Stimulated activated CD8-positive, alpha-beta memory T cell treated with anti-CD3 and anti-CD28 coated beads, Interleukin-15, amount 100 ng/mL, for 48 hours (primary cell): ENCODE measurements around the gene BHLHA9.

Experiments used
- DNase-seq, 2 donors: peaks; one replicate each; pipeline ENCODE4 v3.0.0-alpha.2; 2020; ENCODE audit warnings: low read depth in 2 of 2

The BHLHA9 gene

GRCh38 chr17:1255041-1255440, 15.2 kb upstream of the BHLHA9 start:
- DNase-seq = no peak

GRCh38 chr17:1256699-1257098, 13.5 kb upstream of the BHLHA9 start:
- no peak for DNase-seq

GRCh38 chr17:1260086-1260769, 10.0 kb upstream of the BHLHA9 start:
- DNase-seq = no peak

GRCh38 chr17:1260770-1261161, 9.5 kb upstream of the BHLHA9 start:
- DNase-seq = no peak

- DNase-seq = no peak
These were observed 6.0 kb upstream of the BHLHA9 start for GRCh38 chr17:1264196-1264595.

GRCh38 chr17:1267471-1267943, 2.7 kb upstream of the BHLHA9 start:
- DNase-seq = no peak

GRCh38 chr17:1271030-1271423, 783 bp downstream of the BHLHA9 start:
- no peak for DNase-seq

- DNase-seq = no peak
These were observed 1.2 kb downstream of the BHLHA9 start for GRCh38 chr17:1271441-1271840.

GRCh38 chr17:1272701-1273100, 2.5 kb downstream of the BHLHA9 start:
- DNase-seq = no peak

GRCh38 chr17:1273492-1274244, 3.4 kb downstream of the BHLHA9 start:
- no peak for DNase-seq

- no peak for DNase-seq
These were observed 4.0 kb downstream of the BHLHA9 start for GRCh38 chr17:1274245-1274608.

GRCh38 chr17:1275205-1275961, 5.1 kb downstream of the BHLHA9 start:
- DNase-seq = no peak

- peak in 1 of 2 donors; percentile 39 for DNase-seq
These were observed 5.9 kb downstream of the BHLHA9 start for GRCh38 chr17:1275962-1276736.

- DNase-seq = no peak
These were observed 10.4 kb downstream of the BHLHA9 start for GRCh38 chr17:1280652-1281051.

GRCh38 chr17:1286379-1287106, 16.3 kb downstream of the BHLHA9 start:
- no peak for DNase-seq

- DNase-seq = no peak
These were observed 19.5 kb downstream of the BHLHA9 start for GRCh38 chr17:1289695-1290094.

GRCh38 chr17:1290676-1291075, 20.4 kb downstream of the BHLHA9 start:
- DNase-seq = no peak

- peak; percentile 56 to 66 for DNase-seq
These were observed 24.0 kb downstream of the BHLHA9 start for GRCh38 chr17:1294157-1294717.

GRCh38 chr17:1298606-1299005, 28.4 kb downstream of the BHLHA9 start:
- no peak for DNase-seq

- DNase-seq = no peak
These were observed 29.5 kb downstream of the BHLHA9 start for GRCh38 chr17:1299552-1300370.
